H1 (cell line): Measurements from ENCODE around the gene PRR22. TPM values are rescaled to one million over a fixed set of nuclear protein-coding genes. Genes with fewer than 3 reads are reported as not detected.
A peak's percentile ranks its signal among the peaks of the same experiment; 100 is the strongest.

Source experiments
- CTCF ChIA-PET: fragments of 300-600 bp; sonication (Branson Sonifier 250); formaldehyde crosslinking; loops from one replicate; lab custom pipeline; 2021; ENCODE audit not compliant: partially characterized antibody; lab: Charles Lee
- POLR2A ChIA-PET: fragments of 300-600 bp; sonication (Branson Sonifier 250); formaldehyde crosslinking; loops from one replicate; lab custom pipeline; 2021; ENCODE audit warnings: inconsistent platforms; ENCODE audit not compliant: partially characterized antibody; lab: Charles Lee
- DNase-seq, 2 experiments: peaks; one replicate each; pipeline versions ENCODE4 v3.0.0 to v3.0.0-alpha.2; 2010 to 2022; ENCODE audit warnings: low spot score in 2 of 2, low read depth in 1 of 2, mixed read lengths in 1 of 2
- FAIRE-seq: peaks from 2 replicates; lab custom pipeline; 2011; peaks lifted over from hg19 to GRCh38; lab: Jason Lieb, UNC
- H2AFZ ChIP-seq: 2 replicates; pipeline ENCODE4 v1.8.1; 2012; ENCODE audit warnings: low read length, inconsistent platforms
- H2AK5ac ChIP-seq: 2 replicates; pipeline ENCODE4 v1.6.1; 2013; ENCODE audit warnings: low read depth, low read length
- H2BK120ac ChIP-seq: replicated peaks from 2 replicates; pipeline ENCODE3; 2013; ENCODE audit warnings: low read depth, low read length, inconsistent platforms
- H2BK12ac ChIP-seq: 2 replicates; pipeline ENCODE4 v1.6.1; 2013; ENCODE audit warnings: low read depth, low read length
- H2BK15ac ChIP-seq: 2 replicates; pipeline ENCODE4 v1.6.1; 2013; ENCODE audit warnings: low read length
- H2BK20ac ChIP-seq: 2 replicates; pipeline ENCODE4 v1.6.1; 2013; ENCODE audit warnings: low read length
- H2BK5ac ChIP-seq: 2 replicates; pipeline ENCODE4 v1.6.1; 2013; ENCODE audit warnings: low read depth, low read length
- H3K14ac ChIP-seq: 2 replicates; pipeline ENCODE4 v1.6.1; 2013; ENCODE audit warnings: inconsistent platforms; ENCODE audit not compliant: insufficient read length
- H3K18ac ChIP-seq: 2 replicates; pipeline ENCODE4 v1.6.1; 2013; ENCODE audit warnings: low read length; ENCODE audit errors: extremely low read depth
- H3K23ac ChIP-seq: 2 replicates; pipeline ENCODE4 v1.6.1; 2013; ENCODE audit warnings: inconsistent platforms; ENCODE audit not compliant: insufficient read length
- H3K23me2 ChIP-seq: 2 replicates; pipeline ENCODE4 v1.6.1; 2013; ENCODE audit warnings: low read depth, low read length
- H3K27ac ChIP-seq: 2 replicates; pipeline ENCODE4 v1.6.1; 2011; ENCODE audit warnings: low read depth, low read length, inconsistent platforms
- H3K27me3 ChIP-seq, 4 experiments: replicated peaks in 1 of 4; 1 replicate in 1 of 4; 2 replicates in 3 of 4; pipeline versions ENCODE4 v1.6.1 to v1.8.1; 2011 to 2013; ENCODE audit warnings: low read length in 3 of 4, mild to moderate bottlenecking in 3 of 4, inconsistent platforms in 2 of 4, mixed read lengths in 2 of 4, moderate library complexity in 1 of 4; ENCODE audit not compliant: control insufficient read depth in 3 of 4, insufficient read depth in 3 of 4; ENCODE audit errors: extremely low read depth in 1 of 4
- H3K36me3 ChIP-seq, 4 experiments: 2 replicates each; pipeline versions ENCODE4 v1.6.1 to v1.8.1; 2011 to 2013; ENCODE audit warnings: mild to moderate bottlenecking in 4 of 4, low read length in 3 of 4, moderate library complexity in 2 of 4, control low read depth in 1 of 4, inconsistent platforms in 1 of 4; ENCODE audit not compliant: insufficient read depth in 4 of 4, control insufficient read depth in 2 of 4
- H3K4ac ChIP-seq: replicated peaks from 2 replicates; pipeline ENCODE3; 2013; ENCODE audit warnings: low read length, low read depth, mixed read lengths, inconsistent platforms; ENCODE audit not compliant: insufficient read length
- H3K4me1 ChIP-seq, 4 experiments: replicated peaks in 1 of 4; 1 replicate in 1 of 4; 2 replicates in 3 of 4; pipeline versions ENCODE4 v1.6.1 to v1.8.1; 2011 to 2013; ENCODE audit warnings: low read length in 3 of 4, inconsistent platforms in 2 of 4, mixed read lengths in 1 of 4; ENCODE audit not compliant: insufficient read depth in 4 of 4, control insufficient read depth in 3 of 4
- H3K4me2 ChIP-seq, 2 experiments: 2 replicates each; pipeline versions ENCODE4 v1.6.1 to v1.8.1; 2011 to 2013; ENCODE audit warnings: low read depth in 2 of 2, low read length in 2 of 2, control low read depth in 1 of 2, inconsistent platforms in 1 of 2, mild to moderate bottlenecking in 1 of 2; ENCODE audit not compliant: insufficient read depth in 1 of 2
- H3K4me3 ChIP-seq, 4 experiments: fragments of 200-600, 300-600 bp in 1 of 4; sonication (generic), shearing (Covaris generic), sonication (Bioruptor Twin) in 1 of 4; 2 replicates each; pipeline versions ENCODE4 v1.5.1 to v1.8.1; 2011 to 2016; ENCODE audit warnings: low read length in 4 of 4, low read depth in 3 of 4, control low read depth in 2 of 4, inconsistent platforms in 2 of 4, mild to moderate bottlenecking in 2 of 4, mixed read lengths in 1 of 4, moderate library complexity in 1 of 4; ENCODE audit not compliant: insufficient read depth in 2 of 4; ENCODE audit errors: extremely low read depth in 1 of 4
- H3K56ac ChIP-seq: replicated peaks from 2 replicates; pipeline ENCODE3; 2013; ENCODE audit warnings: low read depth, mild to moderate bottlenecking, mixed read lengths, low read length, inconsistent platforms; ENCODE audit not compliant: insufficient read length
- H3K79me1 ChIP-seq: 2 replicates; pipeline ENCODE4 v1.6.1; 2013; ENCODE audit warnings: low read depth, low read length, control low read depth
- H3K79me2 ChIP-seq, 2 experiments: 2 replicates each; pipeline versions ENCODE4 v1.6.1 to v1.8.1; 2012 to 2013; ENCODE audit warnings: low read length in 2 of 2, mild to moderate bottlenecking in 2 of 2, inconsistent platforms in 1 of 2; ENCODE audit not compliant: insufficient read depth in 2 of 2, control insufficient read depth in 1 of 2
- H3K9ac ChIP-seq, 4 experiments: replicated peaks in 1 of 4; 1 replicate in 1 of 4; 2 replicates in 3 of 4; pipeline versions ENCODE4 v1.6.1 to v1.8.1; 2011 to 2013; ENCODE audit warnings: low read depth in 3 of 4, low read length in 3 of 4, control low read depth in 2 of 4, mild to moderate bottlenecking in 2 of 4, moderate library complexity in 2 of 4, inconsistent platforms in 1 of 4; ENCODE audit errors: extremely low read depth in 1 of 4
- H3K9me3 ChIP-seq, 2 experiments: 2 replicates each; pipeline versions ENCODE4 v1.6.1 to v1.8.1; 2012 to 2013; ENCODE audit warnings: mild to moderate bottlenecking in 2 of 2, moderate library complexity in 2 of 2, control low read depth in 1 of 2, inconsistent platforms in 1 of 2, low read depth in 1 of 2, low read length in 1 of 2, mixed read lengths in 1 of 2; ENCODE audit not compliant: insufficient read depth in 2 of 2
- H4K20me1 ChIP-seq, 2 experiments: replicated peaks in 1 of 2; 2 replicates each; pipeline versions ENCODE3 to v1.8.1; 2011 to 2013; ENCODE audit warnings: inconsistent platforms in 2 of 2, low read length in 2 of 2, mild to moderate bottlenecking in 1 of 2; ENCODE audit not compliant: insufficient read depth in 2 of 2, control insufficient read depth in 1 of 2
- H4K5ac ChIP-seq: 2 replicates; pipeline ENCODE4 v1.6.1; 2013; ENCODE audit warnings: low read length, low read depth, mixed read lengths, inconsistent platforms; ENCODE audit not compliant: insufficient read length
- H4K8ac ChIP-seq: 2 replicates; pipeline ENCODE4 v1.8.0; 2013; ENCODE audit warnings: mild to moderate bottlenecking, moderate library complexity, low read length, inconsistent platforms; ENCODE audit not compliant: insufficient read depth; ENCODE audit errors: extremely low read depth
- H4K91ac ChIP-seq: replicated peaks from 2 replicates; pipeline ENCODE3; 2013; ENCODE audit warnings: low read length, mixed read lengths, inconsistent platforms; ENCODE audit not compliant: insufficient read length
- CEBPB ChIP-seq: IDR thresholded peaks from 2 replicates; pipeline ENCODE4 v1.6.1; 2012; ENCODE audit warnings: low read depth, low read length
- E2F6 ChIP-seq: IDR thresholded peaks from 2 replicates; pipeline ENCODE4 v1.6.1; 2012; ENCODE audit warnings: inconsistent platforms
- FOSL1 ChIP-seq: IDR thresholded peaks from 2 replicates; pipeline ENCODE4 v1.6.1; 2011; ENCODE audit warnings: mild to moderate bottlenecking, low read depth, low read length, moderate library complexity; ENCODE audit not compliant: insufficient read depth
- SIN3A ChIP-seq, 2 experiments: IDR thresholded peaks in 1 of 2; conservative IDR thresholded peaks in 1 of 2; 2 replicates each; pipeline ENCODE4 v1.6.1; 2011 to 2012; ENCODE audit warnings: low read length in 2 of 2, improper control_type of control experiment in 1 of 2, low read depth in 1 of 2, mild to moderate bottlenecking in 1 of 2
- WGBS, 2 experiments: shearing (Covaris generic) in 1 of 2; methylation state at CpG; one replicate each; pipeline versions ENCODE4 v1.1.6 to v1.1.7; 2013 to 2015; ENCODE audit warnings: low lambda C conversion rate in 2 of 2, mixed read lengths in 2 of 2, inconsistent platforms in 1 of 2, low coverage in 1 of 2, missing lambda C conversion rate in 1 of 2; ENCODE audit not compliant: insufficient replicate concordance in 2 of 2, insufficient coverage in 1 of 2, insufficient read length in 1 of 2; ENCODE audit errors: extremely low coverage in 1 of 2, missing lambda C conversion rate in 1 of 2; 5-methylcytosine and 5-hydroxymethylcytosine counted together
- polyA plus RNA-seq, 7 experiments: library from polyadenylated mRNA; depleted of rRNA in 3 of 7; stranded (reverse) in 5 of 7; unstranded in 2 of 7; fragments of >200 nt in 5 of 7; fragments of 200-250 nt in 2 of 7; gene quantifications; 1 replicate in 5 of 7; 2 replicates in 1 of 7; 4 replicates in 1 of 7; pipeline versions ENCODE4 v1.2.1 to v1.2.3, GENCODE V29; 2011 to 2013; ENCODE audit warnings: missing spikeins in 2 of 7, mixed read lengths in 2 of 7
- total RNA-seq: library from RNA; stranded (reverse); fragmentation: NEBNext Ultra II Directional; extraction: Animal tissue kit (Norgen Biotek cat#: 25700); gene quantifications from 2 replicates; pipeline ENCODE4 v1.2.1, GENCODE V29; 2021

The PRR22 gene
- total and polyA plus RNA-seq, 2 of the 8 experiments (the other 6 are each of a cell fraction or from before 2014, with no cell fraction given), result 1.9 to 2.1 TPM

DNA sequence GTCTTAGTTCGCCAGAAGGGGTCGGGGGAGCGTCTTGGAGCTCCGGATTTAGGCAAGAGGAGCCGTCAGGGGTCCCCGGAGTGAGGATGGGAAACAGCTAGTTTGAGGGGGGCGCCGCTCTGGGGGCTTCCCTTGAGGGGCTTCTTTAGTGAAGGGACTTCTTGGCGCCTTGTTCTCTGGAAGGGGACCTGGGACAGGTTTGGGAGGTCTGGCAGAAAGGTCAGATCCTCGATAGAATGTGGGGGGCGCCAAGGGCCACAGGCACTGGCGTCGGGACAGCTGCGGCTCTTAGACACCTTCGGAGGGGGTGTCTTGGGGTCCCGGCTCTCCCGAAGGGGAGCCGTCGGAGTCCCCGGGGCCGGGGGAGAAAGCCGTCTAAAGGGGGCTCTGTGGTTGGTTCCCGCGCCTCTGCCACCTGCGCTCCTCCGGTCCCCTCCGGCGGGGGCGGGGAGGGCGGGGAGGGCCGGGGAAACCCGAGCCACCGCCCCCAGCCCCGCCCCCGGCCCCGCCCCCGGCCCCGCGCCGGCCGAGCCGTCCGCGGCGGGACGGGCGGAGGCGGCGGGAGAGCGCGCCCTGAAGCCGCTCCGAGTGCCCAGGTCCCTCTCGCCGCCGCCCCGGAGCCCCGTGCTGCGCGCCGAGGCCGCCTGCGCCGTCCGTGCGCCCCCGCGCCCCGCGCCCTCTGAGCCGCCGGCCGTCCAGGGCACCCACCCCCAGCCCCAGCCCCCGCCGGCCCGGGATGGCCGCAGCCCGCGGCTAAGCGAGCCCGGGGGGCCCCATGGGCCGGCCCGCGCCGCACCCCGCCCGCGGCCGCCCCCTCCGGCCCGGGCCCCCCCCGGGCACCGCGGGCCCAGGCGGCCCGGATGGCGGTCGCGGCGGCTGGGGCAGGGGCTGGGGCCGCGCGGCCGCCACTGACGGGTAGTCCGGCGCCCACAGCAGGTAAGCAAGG is 20.2 kb upstream of the PRR22 start, which contains the start of gene NRTN:
Gene NRTN, plus strand, starts transcription at position 552 of the 946 bp plus-strand sequence. CDS start 19,099 bp downstream, outside the sequence.
- DNase-seq, result peak in 1 of 2 experiments; percentile 77
- no peak within 1 kb of the TSS for H4K91ac ChIP-seq
- H3K27ac ChIP-seq, result no peak within 1 kb of the TSS
- H2BK20ac ChIP-seq, result no peak within 1 kb of the TSS
- CTCF ChIA-PET, result interaction anchor here (0.7 to 2.4 kb wide), 56 partner anchors 8 to 216 kb away, joined by 3 to 58 read pairs (median 5); partner anchors contain the start of genes CAPS, CATSPERD, DUS3L and LONP1
- H3K4me2 ChIP-seq, result peak within 1 kb of the TSS; percentile 51 to 69
- no peak within 1 kb of the TSS for H3K23ac ChIP-seq
- no peak within 1 kb of the TSS for H2AK5ac ChIP-seq
- no peak within 1 kb of the TSS for H3K9ac ChIP-seq
- no peak within 1 kb of the TSS for H3K14ac ChIP-seq
- peak within 1 kb of the TSS; percentile 31 to 58 (median 34) for H3K4me3 ChIP-seq
- no peak within 1 kb of the TSS for H3K4ac ChIP-seq
- TF ChIP-seq E2F6, result 0 out of 2 replicates have a peak, but pooled peaks have one; percentile 44
- TF ChIP-seq SIN3A (conservative IDR thresholded peaks at IDR 0.05 in 1 of 2, IDR thresholded peaks at IDR 0.05 in 1 of 2; ENCODE audit: low read depth in 1 of 2, low read length in 2 of 2), result no peak
- no peak for TF ChIP-seq CEBPB
- no peak for TF ChIP-seq FOSL1
- TF ChIP-seq, all 59 proteins: peak for 1
- Histone ChIP-seq H3K79me1 (peaks cover 4% of the 10 kb centered on the region; the same call in 1 of the 2 replicates), H2BK120ac (no peak within 1 kb of the TSS), H4K5ac (no peak within 1 kb of the TSS), H3K18ac (no peak within 1 kb of the TSS; the same call in 1 of the 2 replicates), H3K4me1 (peaks cover 0 to 18% (median 10%) of the 10 kb centered on the region in 4 experiments; a peak in 5 of 7 replicates), H2AFZ (no peak within 1 kb of the TSS), H4K20me1 (peaks cover 0 to 6% of the 10 kb centered on the region in 2 experiments), H3K9me3 (no peaks in the 10 kb centered on the region), H2BK15ac (no peak within 1 kb of the TSS), H4K8ac (peak within 1 kb of the TSS; percentile 38), H3K56ac (no peak within 1 kb of the TSS), H3K79me2 (no peaks in the 10 kb centered on the region; a peak in 1 of 4 replicates), H3K27me3 (peaks cover 2 to 16% (median 8%) of the 10 kb centered on the region in 4 experiments; a peak in 6 of 7 replicates), H2BK12ac (no peak within 1 kb of the TSS), H2BK5ac (no peak within 1 kb of the TSS), H3K23me2 (peaks cover 7% of the 10 kb centered on the region), H3K36me3 (no peaks in the 10 kb centered on the region)
- FAIRE-seq, result no peak
- POLR2A ChIA-PET, result interaction anchor here (0.8 to 3.4 kb wide), 14 partner anchors 9 to 115 kb away, joined by 3 to 35 read pairs (median 6); partner anchors contain the start of genes CATSPERD, DUS3L, LONP1 and NDUFA11
- 7% methylated on average over 21 of the region's 107 CpGs; no CpG with 5 or more reads in 1 of the 2 experiments for WGBS, 2 experiments
